ENCODE results near the gene MCAT.
"Not testable (repeated sequence)": the region's sequence is repeated elsewhere in the genome, so short reads cannot be mapped to it uniquely, and the experiment has no call there.

Gene MCAT

GRCh38 chr22:43118953-43119458, 24.2 kb downstream of the MCAT start:
- DNase-seq, result no peak

GRCh38 chr22:43118024-43118849, 25.0 kb downstream of the MCAT start:
- no peak for DNase-seq

- no peak for DNase-seq
These were observed 26.3 kb downstream of the MCAT start for GRCh38 chr22:43116932-43117331.

- no peak for DNase-seq
These were observed 28.2 kb downstream of the MCAT start for GRCh38 chr22:43114958-43115357.

GRCh38 chr22:43113526-43114251, 29.5 kb downstream of the MCAT start:
- DNase-seq, result no peak

- peak; percentile 69 for DNase-seq
These were observed 32.1 kb downstream of the MCAT start for GRCh38 chr22:43110927-43111623.

- peak; percentile 62 for DNase-seq
These were observed 32.7 kb downstream of the MCAT start, which contains the start of gene BIK for GRCh38 chr22:43110444-43110926. Gene BIK (plus strand): TSS chr22:43110750. CDS start chr22:43124023, 13,273 bp downstream.

GRCh38 chr22:43109921-43110443, 33.2 kb downstream of the MCAT start:
- no peak for DNase-seq

GRCh38 chr22:43109511-43109910, 33.7 kb downstream of the MCAT start:
- no peak for DNase-seq

GRCh38 chr22:43106302-43106701, 36.9 kb downstream of the MCAT start:
- no peak for DNase-seq

- not testable (repeated sequence) for DNase-seq
These were observed 38.2 kb downstream of the MCAT start for GRCh38 chr22:43104950-43105349.

GRCh38 chr22:43104056-43104625, 39.1 kb downstream of the MCAT start:
- DNase-seq, result peak; percentile 22

GRCh38 chr22:43101306-43101705, 41.9 kb downstream of the MCAT start:
- no peak for DNase-seq

- no peak for DNase-seq
These were observed 43.0 kb downstream of the MCAT start for GRCh38 chr22:43100225-43100624.

- no peak for DNase-seq
These were observed 44.1 kb downstream of the MCAT start for GRCh38 chr22:43099095-43099494.

GRCh38 chr22:43098356-43098755, 44.8 kb downstream of the MCAT start:
- DNase-seq, result no peak

- no peak for DNase-seq
These were observed 46.8 kb downstream of the MCAT start for GRCh38 chr22:43096420-43096819.

GRCh38 chr22:43094551-43094950, 48.6 kb downstream of the MCAT start:
- DNase-seq, result no peak

- DNase-seq, result no peak
These were observed 49.1 kb downstream of the MCAT start for GRCh38 chr22:43094085-43094484.

- no peak for DNase-seq
These were observed 51.1 kb downstream of the MCAT start for GRCh38 chr22:43092085-43092484.

- DNase-seq, result peak; percentile 43
These were observed 52.9 kb downstream of the MCAT start for GRCh38 chr22:43090130-43090789.

Data from CD4-positive, alpha-beta T cell treated with Interleukin-6 for 4 hours (primary cell).